Endodermal cell (in vitro differentiated cells): Measurements from ENCODE around the gene AGPS. TPM values are rescaled to one million over a fixed set of nuclear protein-coding genes. Genes with fewer than 3 reads are reported as not detected.

Source experiments
- DNase-seq: peaks from one replicate; pipeline ENCODE4 v3.0.0-alpha.2; 2017
- H3K27ac ChIP-seq: 2 replicates; pipeline ENCODE4 v1.5.1; 2013; ENCODE audit warnings: mild to moderate bottlenecking, low read depth, low read length, moderate library complexity
- H3K27me3 ChIP-seq: 2 replicates; pipeline ENCODE4 v1.6.1; 2013; ENCODE audit warnings: mild to moderate bottlenecking, low read length, moderate library complexity; ENCODE audit not compliant: insufficient read depth, control insufficient read depth, poor library complexity, severe bottlenecking
- H3K36me3 ChIP-seq: 2 replicates; pipeline ENCODE4 v1.7.0; 2013; ENCODE audit warnings: mild to moderate bottlenecking, low read length, moderate library complexity; ENCODE audit not compliant: control insufficient read depth, insufficient read depth
- H3K4me1 ChIP-seq: one replicate; pipeline ENCODE4 v1.7.0; 2013; ENCODE audit warnings: low read length; ENCODE audit not compliant: control insufficient read depth, insufficient read depth
- H3K4me3 ChIP-seq: 2 replicates; pipeline ENCODE4 v1.5.1; 2013; ENCODE audit warnings: mild to moderate bottlenecking, low read length, moderate library complexity
- H3K9ac ChIP-seq: 2 replicates; pipeline ENCODE4 v1.6.1; 2013; ENCODE audit warnings: mild to moderate bottlenecking, low read length, moderate library complexity; ENCODE audit not compliant: poor library complexity, severe bottlenecking; ENCODE audit errors: extremely low read depth
- H3K9me3 ChIP-seq: 2 replicates; pipeline ENCODE4 v1.6.1; 2013; ENCODE audit warnings: mild to moderate bottlenecking, low read length, moderate library complexity; ENCODE audit not compliant: control insufficient read depth
- H3K27ac Mint-ChIP-seq: 2 replicates; pipeline ENCODE4 v1.8.0; 2020; ENCODE audit warnings: mixed read lengths
- H3K27me3 Mint-ChIP-seq: 2 replicates; pipeline ENCODE4 v1.8.0; 2021; ENCODE audit warnings: mild to moderate bottlenecking, mixed read lengths; ENCODE audit not compliant: insufficient read depth
- H3K36me3 Mint-ChIP-seq: 2 replicates; pipeline ENCODE4 v1.8.0; 2020; ENCODE audit warnings: low read depth, mixed read lengths
- H3K4me1 Mint-ChIP-seq: 2 replicates; pipeline ENCODE4 v1.8.0; 2020; ENCODE audit warnings: mixed read lengths
- H3K4me3 Mint-ChIP-seq: 2 replicates; pipeline ENCODE4 v1.8.0; 2020; ENCODE audit warnings: mild to moderate bottlenecking, moderate library complexity, mixed read lengths
- H3K9me3 Mint-ChIP-seq: 2 replicates; pipeline ENCODE4 v1.8.0; 2020; ENCODE audit warnings: mild to moderate bottlenecking, mixed read lengths
- CTCF ChIP-seq: fragments of 200-600 bp; sonication (generic); conservative IDR thresholded peaks from 2 replicates; pipeline ENCODE4 v1.5.0; 2021; ENCODE audit warnings: antibody characterized with exemption, mild to moderate bottlenecking
- WGBS, 2 experiments: methylation state at CpG; one replicate each; pipeline versions ENCODE4 v1.1.5 to v1.1.7; 2013; ENCODE audit warnings: missing lambda C conversion rate in 2 of 2, mixed read lengths in 1 of 2; ENCODE audit not compliant: insufficient coverage in 1 of 2, insufficient read length in 1 of 2; 5-methylcytosine and 5-hydroxymethylcytosine counted together
- total RNA-seq, 2 donors: library from RNA; stranded (reverse); fragmentation: NEBNext Ultra II Directional in 1 of 2; extraction: Animal tissue kit (Norgen Biotek cat#: 25700) in 1 of 2; gene quantifications; 2 replicates in 1 of 2; 3 replicates in 1 of 2; pipeline ENCODE4 v1.2.1, GENCODE V29; 2021

The AGPS gene
- total RNA-seq, 2 donors from 2014 or later = 76.8 to 86.1 TPM

- no peaks in the 10 kb centered on the region for H3K9me3 ChIP-seq
- peaks cover 5% of the 10 kb centered on the region for H3K4me1 ChIP-seq
- no peaks in the 10 kb centered on the region for H3K27me3 ChIP-seq
- H3K9me3 Mint-ChIP-seq = no peaks in the 10 kb centered on the region
- WGBS, 2 experiments = 79 to 80% methylated on average over 1 of the region's 1 CpG
- H3K9ac ChIP-seq = no peak overlapping the region
- H3K36me3 Mint-ChIP-seq = no peaks in the 10 kb centered on the region
- DNase-seq = no peak
- H3K27ac Mint-ChIP-seq = no peak overlapping the region
- H3K36me3 ChIP-seq = no peaks in the 10 kb centered on the region
- no peak overlapping the region for H3K4me3 ChIP-seq
- H3K4me1 Mint-ChIP-seq = no peaks in the 10 kb centered on the region
- peaks cover 2% of the 10 kb centered on the region for H3K27me3 Mint-ChIP-seq
- no peak for TF ChIP-seq CTCF
- no peak overlapping the region for H3K4me3 Mint-ChIP-seq
- no peak overlapping the region for H3K27ac ChIP-seq
Observed at GRCh38 chr2:177577075-177577474, 184.5 kb downstream of the AGPS start.

- H3K9me3 Mint-ChIP-seq = no peaks in the 10 kb centered on the region
- no peak for TF ChIP-seq CTCF
- no peaks in the 10 kb centered on the region for H3K27me3 ChIP-seq
- H3K4me1 ChIP-seq = peaks cover 5% of the 10 kb centered on the region
- no peak overlapping the region for H3K9ac ChIP-seq
- H3K27me3 Mint-ChIP-seq = peaks cover 2% of the 10 kb centered on the region
- no peaks in the 10 kb centered on the region for H3K9me3 ChIP-seq
- no peaks in the 10 kb centered on the region for H3K4me1 Mint-ChIP-seq
- no peak for DNase-seq
- H3K4me3 ChIP-seq = no peak overlapping the region
- no peaks in the 10 kb centered on the region for H3K36me3 Mint-ChIP-seq
- H3K27ac ChIP-seq = no peak overlapping the region
- WGBS, 2 experiments = 92 to 100% methylated on average over 1 to 2 of the region's 3 CpGs
- no peak overlapping the region for H3K4me3 Mint-ChIP-seq
- no peaks in the 10 kb centered on the region for H3K36me3 ChIP-seq
- H3K27ac Mint-ChIP-seq = no peak overlapping the region
Observed at GRCh38 chr2:177578454-177578853, 185.9 kb downstream of the AGPS start.

GRCh38 chr2:177579486-177580036 lies 187.0 kb downstream of the AGPS start:
- no peak overlapping the region for H3K4me3 Mint-ChIP-seq
- no peak for TF ChIP-seq CTCF
- no peaks in the 10 kb centered on the region for H3K27me3 ChIP-seq
- H3K9me3 Mint-ChIP-seq = no peaks in the 10 kb centered on the region
- H3K9me3 ChIP-seq = no peaks in the 10 kb centered on the region
- no peaks in the 10 kb centered on the region for H3K36me3 Mint-ChIP-seq
- no peaks in the 10 kb centered on the region for H3K4me1 Mint-ChIP-seq
- no peak overlapping the region for H3K27ac ChIP-seq
- peaks cover 1% of the 10 kb centered on the region for H3K4me1 ChIP-seq
- 95 to 100% methylated on average over 3 of the region's 3 CpGs for WGBS, 2 experiments
- no peak for DNase-seq
- H3K27ac Mint-ChIP-seq = no peak overlapping the region
- H3K9ac ChIP-seq = no peak overlapping the region
- H3K36me3 ChIP-seq = no peaks in the 10 kb centered on the region
- H3K4me3 ChIP-seq = no peak overlapping the region
- H3K27me3 Mint-ChIP-seq = peaks cover 2% of the 10 kb centered on the region
